Immature natural killer cell (primary cell): ENCODE data around the gene HSFX4. TPM values are rescaled to one million over a fixed set of nuclear protein-coding genes. Genes with fewer than 3 reads are reported as not detected.
"Not testable (repeated sequence)": the region's sequence is repeated elsewhere in the genome, so short reads cannot be mapped to it uniquely, and the experiment has no call there.

Source experiments
- DNase-seq, 3 donors: peaks; one replicate each; pipeline ENCODE4 v3.0.0; 2022; ENCODE audit warnings: mixed read lengths in 1 of 3
- H3K27ac Mint-ChIP-seq, 6 donors: one replicate each; pipeline ENCODE4 v1.8.0; 2020; ENCODE audit warnings: mixed read lengths in 6 of 6, mild to moderate bottlenecking in 5 of 6, inconsistent platforms in 4 of 6, moderate library complexity in 3 of 6
- H3K27me3 Mint-ChIP-seq, 3 donors: one replicate each; pipeline ENCODE4 v1.8.0; 2020 to 2021; ENCODE audit warnings: low read depth in 3 of 3, mild to moderate bottlenecking in 3 of 3, mixed read lengths in 3 of 3, moderate library complexity in 3 of 3, inconsistent platforms in 1 of 3
- H3K36me3 Mint-ChIP-seq, 3 donors: one replicate each; pipeline ENCODE4 v1.8.0; 2020; ENCODE audit warnings: mixed read lengths in 3 of 3, inconsistent platforms in 2 of 3, mild to moderate bottlenecking in 2 of 3
- H3K4me1 Mint-ChIP-seq, 2 donors: one replicate each; pipeline ENCODE4 v1.8.0; 2020; ENCODE audit warnings: inconsistent platforms in 2 of 2, mild to moderate bottlenecking in 2 of 2, mixed read lengths in 2 of 2, moderate library complexity in 1 of 2
- H3K4me3 Mint-ChIP-seq, 5 donors: one replicate each; pipeline ENCODE4 v1.8.0; 2020; ENCODE audit warnings: mild to moderate bottlenecking in 5 of 5, mixed read lengths in 5 of 5, inconsistent platforms in 3 of 5, moderate library complexity in 3 of 5
- H3K9me3 Mint-ChIP-seq, 6 donors: one replicate each; pipeline ENCODE4 v1.8.0; 2020; ENCODE audit warnings: mild to moderate bottlenecking in 6 of 6, mixed read lengths in 6 of 6, inconsistent platforms in 4 of 6, moderate library complexity in 3 of 6
- polyA plus RNA-seq, 3 donors: library from polyadenylated mRNA; unstranded; fragments of 300-500 nt; fragmentation: Illumina TruSeq; gene quantifications; one replicate each; pipeline ENCODE4 v1.2.3, GENCODE V29; 2021

Gene HSFX4
- polyA plus RNA-seq, 3 donors from 2014 or later: not detected

- DNase-seq, H3K4me1 Mint-ChIP-seq, H3K27ac Mint-ChIP-seq, H3K9me3 Mint-ChIP-seq, H3K36me3 Mint-ChIP-seq, H3K27me3 Mint-ChIP-seq, H3K4me3 Mint-ChIP-seq: not testable (repeated sequence)
These were observed 2.0 kb upstream of the HSFX4 start for GRCh38 chrX:149927245-149927963.

- not testable (repeated sequence) for H3K27me3 Mint-ChIP-seq, H3K4me1 Mint-ChIP-seq, H3K9me3 Mint-ChIP-seq, H3K27ac Mint-ChIP-seq, DNase-seq, H3K4me3 Mint-ChIP-seq, H3K36me3 Mint-ChIP-seq
These were observed 1.5 kb upstream of the HSFX4 start for GRCh38 chrX:149927964-149928258.

- H3K27me3 Mint-ChIP-seq, H3K27ac Mint-ChIP-seq, H3K4me1 Mint-ChIP-seq, H3K9me3 Mint-ChIP-seq, H3K4me3 Mint-ChIP-seq, H3K36me3 Mint-ChIP-seq: not testable (repeated sequence)
- DNase-seq: peak in 2 of 3 donors; percentile 28 to 34
These were observed 738 bp upstream of the HSFX4 start for GRCh38 chrX:149928635-149929034.

- H3K36me3 Mint-ChIP-seq: not testable (repeated sequence)
These were observed 2.0 kb downstream of the HSFX4 start for GRCh38 chrX:149931355-149931754.

GRCh38 chrX:149932150-149932549 lies 2.8 kb downstream of the HSFX4 start:
- H3K27ac Mint-ChIP-seq, H3K4me1 Mint-ChIP-seq, H3K27me3 Mint-ChIP-seq, H3K36me3 Mint-ChIP-seq, H3K4me3 Mint-ChIP-seq, H3K9me3 Mint-ChIP-seq, DNase-seq: not testable (repeated sequence)

More at GRCh38 chrX:149931355-149931754, 2.0 kb downstream of the HSFX4 start:
- not testable (repeated sequence) for DNase-seq, H3K4me3 Mint-ChIP-seq, H3K9me3 Mint-ChIP-seq, H3K27me3 Mint-ChIP-seq, H3K4me1 Mint-ChIP-seq, H3K27ac Mint-ChIP-seq

GRCh38 chrX:149932970-149933369 lies 3.6 kb downstream of the HSFX4 start:
- not testable (repeated sequence) for H3K27ac Mint-ChIP-seq, H3K36me3 Mint-ChIP-seq, H3K9me3 Mint-ChIP-seq, H3K4me1 Mint-ChIP-seq, DNase-seq, H3K27me3 Mint-ChIP-seq, H3K4me3 Mint-ChIP-seq

GRCh38 chrX:149933547-149933946 lies 4.2 kb downstream of the HSFX4 start:
- not testable (repeated sequence) for H3K4me1 Mint-ChIP-seq, H3K27me3 Mint-ChIP-seq, H3K36me3 Mint-ChIP-seq, DNase-seq, H3K4me3 Mint-ChIP-seq, H3K9me3 Mint-ChIP-seq, H3K27ac Mint-ChIP-seq

GRCh38 chrX:149937328-149937727 lies 8.0 kb downstream of the HSFX4 start:
- H3K9me3 Mint-ChIP-seq, H3K36me3 Mint-ChIP-seq, DNase-seq: not testable (repeated sequence)
- Mint-ChIP-seq H3K27ac (peak overlapping the region; percentile 93 to 99 (median 98)), H3K4me3 (peak overlapping the region; percentile 83 to 93 (median 90)), H3K27me3 (peaks cover 10 to 12% (median 12%) of the 10 kb centered on the region in 3 donors), H3K4me1 (peaks cover 6 to 12% of the 10 kb centered on the region in 2 donors)

- Mint-ChIP-seq H3K36me3 (no peaks in the 10 kb centered on the region), H3K4me1 (peaks cover 6 to 12% of the 10 kb centered on the region in 2 donors), H3K27me3 (peaks cover 10 to 12% (median 12%) of the 10 kb centered on the region in 3 donors), H3K9me3 (peaks cover 0 to 2% (median 0%) of the 10 kb centered on the region in 6 donors), H3K27ac (peak overlapping the region; percentile 93 to 99 (median 98)), H3K4me3 (peak overlapping the region; percentile 83 to 93 (median 90))
- no peak for DNase-seq
These were observed 8.6 kb downstream of the HSFX4 start for GRCh38 chrX:149937871-149938426.

GRCh38 chrX:149938427-149938880 lies 9.1 kb downstream of the HSFX4 start, which contains the start of gene EOLA2:
Gene EOLA2, minus strand, starts transcription at chrX:149938491. Its CDS starts 4,617 bp downstream, at chrX:149933874.
- H3K36me3 Mint-ChIP-seq: no peaks in the 10 kb centered on the region
- peaks cover 6 to 12% of the 10 kb centered on the region in 2 donors for H3K4me1 Mint-ChIP-seq
- H3K27me3 Mint-ChIP-seq: peaks cover 10 to 12% (median 12%) of the 10 kb centered on the region in 3 donors
- H3K27ac Mint-ChIP-seq: peak within 1 kb of the TSS; percentile 93 to 99 (median 98)
- peak within 1 kb of the TSS; percentile 83 to 93 (median 90) for H3K4me3 Mint-ChIP-seq
- peak; percentile 89 to 94 (median 92) for DNase-seq
- peaks cover 0 to 2% (median 0%) of the 10 kb centered on the region in 6 donors for H3K9me3 Mint-ChIP-seq

GRCh38 chrX:149938881-149939654 lies 9.7 kb downstream of the HSFX4 start:
- peak; percentile 82 to 89 (median 85) for DNase-seq
- peaks cover 0 to 2% (median 0%) of the 10 kb centered on the region in 6 donors for H3K9me3 Mint-ChIP-seq
- H3K27me3 Mint-ChIP-seq: peaks cover 10 to 12% (median 12%) of the 10 kb centered on the region in 3 donors
- peak overlapping the region in 4 of 5 donors; percentile 66 to 93 (median 86) for H3K4me3 Mint-ChIP-seq
- H3K4me1 Mint-ChIP-seq: peaks cover 6 to 12% of the 10 kb centered on the region in 2 donors
- peak overlapping the region in 5 of 6 donors; percentile 93 to 99 (median 98) for H3K27ac Mint-ChIP-seq
- no peaks in the 10 kb centered on the region for H3K36me3 Mint-ChIP-seq

GRCh38 chrX:149939655-149939904 lies 10.2 kb downstream of the HSFX4 start:
- H3K36me3 Mint-ChIP-seq: no peaks in the 10 kb centered on the region
- peaks cover 0 to 2% (median 0%) of the 10 kb centered on the region in 6 donors for H3K9me3 Mint-ChIP-seq
- H3K27ac Mint-ChIP-seq: peak overlapping the region; percentile 83 to 95 (median 92)
- peak overlapping the region; percentile 83 to 93 (median 88) for H3K4me3 Mint-ChIP-seq
- H3K27me3 Mint-ChIP-seq: peaks cover 10 to 12% (median 12%) of the 10 kb centered on the region in 3 donors
- DNase-seq: peak in 1 of 3 donors; percentile 86
- H3K4me1 Mint-ChIP-seq: peaks cover 6 to 12% of the 10 kb centered on the region in 2 donors

- Mint-ChIP-seq H3K27me3 (peaks cover 10 to 13% (median 12%) of the 10 kb centered on the region in 3 donors), H3K4me3 (peak overlapping the region; percentile 83 to 93 (median 88)), H3K9me3 (peaks cover 0 to 2% (median 0%) of the 10 kb centered on the region in 6 donors), H3K36me3 (no peaks in the 10 kb centered on the region), H3K4me1 (peaks cover 6 to 12% of the 10 kb centered on the region in 2 donors), H3K27ac (peak overlapping the region; percentile 83 to 95 (median 92))
- DNase-seq: peak; percentile 88 to 91 (median 91)
These were observed 10.7 kb downstream of the HSFX4 start for GRCh38 chrX:149939905-149940673.
